GM12892 (cell line): ENCODE measurements around the gene ZNF407.

ENCODE experiments used
- POLR2AphosphoS5 ChIP-seq: IDR thresholded peaks from 2 replicates; pipeline ENCODE4 v1.6.1; 2011; ENCODE audit warnings: low read depth, low read length, control low read depth
- TAF1 ChIP-seq: IDR thresholded peaks from 2 replicates; pipeline ENCODE4 v1.6.1; 2011; ENCODE audit warnings: low read depth, mild to moderate bottlenecking, control low read depth, low read length, borderline replicate concordance

GRCh38 chr18:74665905-74666304 lies 68.2 kb downstream of the ZNF407 start:
- TF ChIP-seq TAF1 (no peak), POLR2AphosphoS5 (no peak)
